IPS DF 4.7 (cell line): ENCODE measurements around the gene FAM151A.
"Not testable (repeated sequence)": the region's sequence is repeated elsewhere in the genome, so short reads cannot be mapped to it uniquely, and the experiment has no call there.

Experiments
- DNase-seq: peaks from one replicate; pipeline ENCODE4 v3.0.0-alpha.2; 2013; ENCODE audit warnings: low spot score; ENCODE audit errors: extremely low read depth

The FAM151A gene

DNA sequence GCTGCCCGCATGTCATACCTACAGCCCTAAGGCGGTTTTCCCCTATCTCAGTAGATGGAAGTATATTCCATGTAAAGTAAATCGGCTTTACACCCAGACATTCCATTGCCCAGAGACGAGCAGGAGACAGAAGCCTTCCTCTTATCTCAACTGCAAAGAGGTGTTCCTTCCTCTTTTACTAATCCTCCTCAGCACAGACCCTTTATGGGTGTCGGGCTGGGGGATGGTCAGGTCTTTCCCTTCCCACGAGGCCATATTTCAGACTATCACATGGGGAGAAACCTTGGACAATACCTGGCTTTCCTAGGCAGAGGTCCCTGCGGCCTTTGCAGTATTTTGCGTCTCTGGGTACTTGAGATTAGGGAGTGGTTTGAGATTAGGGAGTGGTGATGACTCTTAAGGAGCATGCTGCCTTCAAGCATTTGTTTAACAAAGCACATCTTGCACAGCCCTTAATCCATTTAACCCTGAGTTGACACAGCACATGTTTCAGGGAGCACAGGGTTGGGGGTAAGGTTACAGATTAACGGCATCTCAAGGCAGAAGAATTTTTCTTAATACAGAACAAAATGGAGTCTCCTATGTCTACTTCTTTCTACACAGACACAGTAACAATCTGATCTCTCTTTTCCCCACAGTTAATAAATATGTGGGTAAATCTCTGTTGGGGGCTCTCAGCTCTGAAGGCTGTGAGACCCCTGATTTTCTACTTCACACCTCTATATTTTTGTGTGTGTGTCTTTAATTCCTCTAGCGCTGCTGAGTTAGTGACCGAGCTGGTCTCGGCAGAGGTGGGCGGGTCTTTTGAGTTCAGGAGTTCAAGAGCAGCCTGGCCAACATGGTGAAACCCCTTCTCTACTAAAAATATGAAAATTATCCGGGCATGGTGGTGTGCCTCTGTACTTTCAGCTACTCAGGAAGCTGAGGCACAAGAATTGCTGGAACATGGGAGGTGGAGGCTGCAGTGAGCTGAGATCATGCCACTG is 13.4 kb upstream of the FAM151A start:
- not testable (repeated sequence) for DNase-seq

DNA sequence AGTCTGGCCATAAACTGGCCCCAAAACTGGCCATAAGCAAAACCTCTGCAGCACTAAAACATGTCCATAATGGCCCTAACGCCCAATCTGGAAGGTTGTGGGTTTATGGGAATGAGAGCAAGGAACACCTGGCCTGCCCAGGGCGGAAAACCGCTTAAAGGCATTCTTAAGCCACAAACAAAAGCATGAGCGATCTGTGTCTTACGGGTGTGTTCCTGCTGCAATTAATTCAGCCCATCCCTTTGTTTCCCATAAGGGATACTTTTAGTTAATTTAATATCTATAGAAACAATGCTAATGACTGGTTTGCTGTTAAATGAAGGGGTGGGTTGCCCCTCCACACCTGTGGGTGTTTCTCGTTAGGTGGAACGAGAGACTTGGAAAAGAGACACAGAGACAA is 12.5 kb upstream of the FAM151A start:
- DNase-seq, result not testable (repeated sequence)

DNA sequence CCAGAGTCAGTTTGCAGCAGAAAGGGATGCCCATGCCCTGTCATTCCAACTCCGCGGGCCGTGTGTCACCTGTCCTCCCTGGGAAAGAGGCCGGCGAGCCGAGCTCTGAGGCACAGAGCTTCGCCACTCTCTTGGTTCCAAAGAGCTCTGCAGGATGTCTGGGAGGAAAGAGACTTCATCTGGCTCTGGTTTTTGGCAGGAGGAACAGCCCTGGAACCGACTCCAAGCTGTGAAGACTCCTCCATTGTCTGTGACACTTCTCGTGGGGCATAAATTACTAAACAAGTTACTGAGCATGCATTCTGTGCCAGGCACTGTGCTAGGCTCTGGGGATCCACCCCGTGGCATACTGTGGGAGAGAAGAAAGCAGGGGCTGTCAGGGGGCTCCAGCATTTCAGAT is 3.9 kb upstream of the FAM151A start:
- DNase-seq, result no peak

DNA sequence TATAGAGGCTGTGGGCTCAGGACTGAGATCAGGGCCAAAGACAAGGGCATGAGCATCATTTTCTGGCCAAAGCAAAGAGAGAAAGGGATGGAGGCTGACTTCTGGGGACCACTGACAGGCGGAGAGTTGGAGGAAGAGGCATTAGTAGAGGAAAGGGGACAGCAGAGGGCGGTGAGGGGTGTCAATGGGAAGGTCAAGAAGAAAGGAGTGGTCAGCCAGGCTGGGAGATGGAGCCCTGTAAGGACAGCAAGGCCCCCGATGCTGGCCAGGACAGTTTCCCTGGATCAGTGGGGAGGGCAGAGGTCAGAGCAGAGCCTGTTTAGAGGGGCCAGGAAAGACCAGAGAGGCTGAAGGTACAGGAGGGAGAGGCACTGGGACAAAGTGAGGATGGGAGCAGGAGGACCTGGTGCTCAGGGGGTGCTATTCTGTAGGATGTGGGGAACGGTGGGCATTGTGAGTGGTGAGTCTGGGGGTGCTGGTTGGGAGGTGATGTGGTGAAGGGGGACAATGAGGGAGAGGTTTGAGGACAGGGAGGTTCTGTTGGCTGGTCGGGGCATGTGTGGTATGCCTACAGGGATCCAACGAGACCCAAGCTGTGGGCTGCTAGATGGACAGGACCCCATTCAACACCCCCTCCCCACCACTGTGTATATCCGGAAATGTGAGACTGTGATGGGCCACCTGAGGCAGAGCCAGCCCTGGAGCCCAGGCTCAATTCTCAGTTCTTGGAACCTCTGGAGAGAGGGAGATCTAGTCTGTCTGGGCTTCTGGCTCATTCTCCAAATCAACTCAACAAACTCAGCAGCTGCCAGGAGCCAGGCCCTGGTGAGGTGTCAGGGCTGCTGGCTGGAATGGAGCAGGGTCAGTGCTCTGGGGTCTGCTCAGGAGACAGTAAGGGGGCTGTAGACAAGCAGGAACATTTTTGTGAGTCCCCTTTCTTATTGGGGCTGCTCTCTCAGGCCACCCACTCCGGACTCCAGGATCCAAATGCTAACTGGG is 1.4 kb upstream of the FAM151A start:
- no peak for DNase-seq

DNA sequence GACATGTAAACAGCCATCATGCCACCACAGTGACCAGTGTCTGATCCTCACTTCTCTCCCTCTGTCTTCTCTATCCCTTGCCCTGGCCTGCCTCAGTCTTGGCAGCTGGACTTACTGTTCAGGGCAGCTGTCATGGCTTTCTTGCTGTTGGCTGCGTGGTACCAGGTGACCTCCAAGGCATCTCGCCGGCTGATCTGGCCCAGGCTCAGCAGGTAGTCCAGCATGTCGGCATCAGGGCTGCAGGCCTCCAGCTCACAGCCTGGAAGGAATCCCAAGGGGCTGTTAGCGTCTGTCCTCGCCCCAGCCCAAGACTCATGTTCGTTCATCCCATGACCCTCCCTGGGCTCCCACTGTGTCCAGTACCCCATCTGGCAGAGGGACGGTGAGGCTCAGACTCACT is 3.6 kb downstream of the FAM151A start:
- DNase-seq, result no peak

DNA sequence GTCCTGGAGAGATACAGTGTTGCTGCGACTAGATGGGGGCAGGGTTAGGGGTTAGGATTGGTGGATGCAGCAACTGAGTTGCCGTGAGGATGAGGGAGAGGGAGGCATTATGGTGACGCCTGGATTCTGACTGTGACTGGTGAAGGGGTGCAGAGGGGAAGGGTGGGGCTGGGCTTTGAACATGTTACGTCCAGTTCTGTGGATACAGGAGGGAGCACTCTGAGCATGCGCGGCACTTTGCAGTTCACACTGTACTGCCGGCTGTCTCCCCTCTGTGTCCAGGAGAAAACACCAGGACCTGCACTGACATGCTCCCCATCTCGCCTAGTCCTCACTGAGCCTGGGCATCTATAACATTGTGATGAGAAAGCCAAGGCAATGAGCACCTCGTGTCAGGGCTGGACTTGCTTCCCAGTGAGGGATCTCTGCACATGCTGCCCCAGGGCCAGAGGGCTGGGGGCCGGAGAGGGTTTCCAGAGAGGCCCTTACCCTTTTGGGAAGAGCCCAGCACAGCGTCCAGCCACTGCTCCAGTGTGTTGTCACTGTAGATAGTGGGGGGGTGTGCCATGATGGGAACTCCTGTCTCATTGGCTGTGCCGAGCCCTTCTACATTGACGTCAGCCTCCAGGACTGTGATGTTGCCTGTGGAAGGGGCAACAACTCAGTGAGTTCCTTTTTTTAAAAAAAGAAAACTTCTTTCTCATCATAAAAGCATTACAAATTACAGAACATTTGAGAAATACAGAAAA is 7.6 kb downstream of the FAM151A start:
- DNase-seq, result no peak

DNA sequence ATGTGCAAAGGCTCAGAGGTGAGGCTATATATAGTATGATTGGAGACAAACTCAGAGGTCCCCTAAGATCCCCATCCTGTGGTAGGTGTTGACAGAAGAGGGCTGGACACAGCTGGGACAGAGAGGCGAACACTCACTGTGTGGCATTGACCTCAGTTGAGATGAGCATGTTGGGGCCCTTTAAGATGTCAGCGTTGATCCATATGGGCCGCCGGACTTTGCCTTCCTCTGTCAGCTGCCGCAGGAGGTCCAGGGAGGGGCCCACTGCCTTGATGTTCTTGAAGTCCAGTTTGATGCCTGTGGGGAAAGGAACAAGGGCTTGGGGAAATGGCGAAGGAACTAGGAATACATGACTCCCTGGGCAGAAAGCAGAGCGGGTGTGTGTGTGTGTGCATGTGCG is 8.8 kb downstream of the FAM151A start:
- DNase-seq, result no peak

DNA sequence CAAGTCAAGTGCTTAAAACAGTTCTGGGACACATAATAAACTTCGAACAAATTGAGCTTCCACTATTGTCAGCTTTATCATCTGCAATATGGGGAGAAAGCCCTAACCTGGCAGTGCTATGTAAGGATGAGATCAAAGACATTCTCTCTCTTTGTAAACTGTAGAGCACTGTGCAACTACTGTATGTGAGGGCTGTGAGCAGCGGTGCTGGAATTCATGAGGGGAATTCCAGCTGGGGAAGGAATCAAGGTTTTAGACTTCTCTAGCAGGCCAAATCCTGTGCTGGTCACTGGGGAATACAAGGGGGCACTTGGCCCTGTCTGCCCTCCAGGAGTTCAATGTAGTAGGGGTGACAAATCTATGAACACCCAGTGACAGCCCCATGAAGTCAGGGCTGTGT is 9.3 kb downstream of the FAM151A start:
- DNase-seq, result no peak

DNA sequence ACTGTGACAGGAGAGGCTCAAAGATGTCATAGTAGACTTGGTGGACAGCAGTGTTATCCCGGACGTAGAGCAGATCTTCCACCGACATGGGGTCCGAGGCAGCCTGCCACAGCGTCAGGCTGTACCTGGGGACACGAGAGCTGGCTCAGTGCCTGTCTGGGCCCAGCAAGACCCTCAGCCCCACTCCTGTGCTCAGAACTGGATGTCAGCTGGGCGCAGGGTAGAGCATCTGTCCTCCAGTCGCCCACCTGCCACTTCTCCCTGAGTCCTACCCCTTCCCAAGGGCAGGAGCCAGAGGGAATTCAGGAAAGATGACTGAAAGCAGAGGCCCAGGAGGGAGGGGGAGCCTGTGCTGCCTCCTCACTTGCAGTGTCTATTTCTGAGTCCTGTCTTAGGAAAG is 11.7 kb downstream of the FAM151A start:
- no peak for DNase-seq

DNA sequence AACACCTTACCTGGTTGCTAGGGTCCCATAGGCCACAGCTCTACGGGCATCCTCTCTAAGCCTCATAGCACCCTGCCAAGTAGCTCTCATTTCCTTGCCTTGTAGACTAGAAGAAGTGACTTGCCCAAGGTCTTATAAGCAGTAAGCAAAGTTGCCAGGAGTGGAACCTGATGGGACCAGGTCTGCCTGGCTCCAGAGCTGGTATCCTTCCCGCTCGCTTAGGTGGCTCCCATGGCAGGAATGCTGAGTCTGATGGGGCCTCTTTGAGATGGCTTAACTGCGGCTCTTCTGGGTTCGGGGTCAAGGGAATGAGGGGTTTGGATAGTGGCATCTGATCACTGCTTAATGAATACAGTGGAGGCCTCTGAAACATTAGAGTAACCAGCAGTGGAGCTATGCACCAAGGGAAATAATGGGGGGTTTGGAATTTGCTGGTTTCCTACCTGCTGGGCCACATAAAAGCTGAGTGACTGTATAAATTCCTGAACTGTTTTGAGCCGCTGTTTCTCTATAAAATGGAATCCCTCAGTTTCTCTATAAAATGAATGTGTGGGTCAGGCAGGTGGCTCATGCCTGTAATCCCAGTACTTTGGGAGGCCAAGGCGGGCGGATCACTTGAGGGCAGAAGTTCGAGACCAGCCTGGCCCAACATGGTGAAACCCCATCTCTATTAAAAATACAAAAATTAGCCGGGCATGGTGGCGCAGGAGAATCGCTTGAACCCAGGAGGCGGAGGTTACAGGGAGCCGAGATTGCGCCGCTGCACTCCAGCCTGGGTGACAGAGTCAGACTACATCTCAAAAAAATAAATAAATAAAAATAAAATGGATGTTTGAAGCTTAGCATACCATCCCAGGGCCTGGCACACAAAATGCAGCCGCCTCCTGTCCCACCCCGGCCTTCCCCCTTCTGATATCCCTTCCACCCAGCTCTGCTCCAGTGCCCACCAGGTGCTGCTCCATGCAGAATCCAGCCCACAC is 12.4 kb downstream of the FAM151A start:
- no peak for DNase-seq

DNA sequence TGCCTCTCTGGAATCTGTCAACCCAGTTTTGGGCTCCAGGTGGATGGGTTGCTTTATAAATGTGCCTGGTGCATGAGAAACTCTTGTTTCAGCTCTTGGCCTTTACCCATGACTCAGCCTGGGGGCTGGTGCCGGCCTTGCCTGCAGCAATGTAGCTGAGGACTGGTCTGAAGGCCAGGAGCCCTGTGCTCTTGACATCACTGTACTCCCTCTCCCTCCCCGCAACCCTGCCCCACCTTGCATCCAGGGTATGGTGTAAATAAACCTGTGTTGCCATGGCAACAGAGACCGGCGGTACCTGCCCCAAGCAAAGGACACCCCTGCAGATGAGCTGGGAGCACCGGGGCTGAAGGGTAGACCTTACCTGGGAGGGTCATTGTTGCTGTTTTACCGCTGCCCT is 13.3 kb downstream of the FAM151A start:
- DNase-seq, result no peak

DNA sequence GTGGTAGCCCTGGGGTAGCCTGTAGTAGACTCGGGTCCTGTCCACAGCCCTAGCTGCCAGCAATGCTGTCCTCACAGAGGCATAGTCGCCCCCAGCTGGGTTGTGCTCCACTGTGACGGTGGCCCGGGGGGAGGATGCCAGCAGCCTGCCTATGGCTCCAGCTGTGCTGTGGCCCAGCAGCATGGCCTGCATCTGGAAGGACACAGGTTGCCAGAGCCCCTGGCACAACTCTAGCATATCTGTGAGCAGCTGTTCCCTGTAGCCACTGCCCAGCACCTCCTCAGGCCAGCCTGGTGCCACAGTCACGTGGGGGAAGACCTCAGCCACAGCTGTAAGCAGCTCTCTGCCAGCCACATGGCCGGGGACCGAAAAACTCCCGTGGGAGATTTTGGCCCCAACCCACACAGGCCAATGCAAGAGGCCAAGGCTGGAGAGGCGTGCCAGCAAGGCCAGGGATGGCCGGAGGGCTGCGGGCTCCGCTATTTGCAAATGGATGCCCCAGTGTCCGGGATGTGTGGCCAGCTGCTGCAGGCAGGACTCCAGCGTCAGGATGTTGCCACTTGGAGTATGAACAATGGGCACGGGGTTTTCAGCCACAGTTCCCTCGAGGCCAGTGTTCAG is 13.9 kb downstream of the FAM151A start:
- no peak for DNase-seq

DNA sequence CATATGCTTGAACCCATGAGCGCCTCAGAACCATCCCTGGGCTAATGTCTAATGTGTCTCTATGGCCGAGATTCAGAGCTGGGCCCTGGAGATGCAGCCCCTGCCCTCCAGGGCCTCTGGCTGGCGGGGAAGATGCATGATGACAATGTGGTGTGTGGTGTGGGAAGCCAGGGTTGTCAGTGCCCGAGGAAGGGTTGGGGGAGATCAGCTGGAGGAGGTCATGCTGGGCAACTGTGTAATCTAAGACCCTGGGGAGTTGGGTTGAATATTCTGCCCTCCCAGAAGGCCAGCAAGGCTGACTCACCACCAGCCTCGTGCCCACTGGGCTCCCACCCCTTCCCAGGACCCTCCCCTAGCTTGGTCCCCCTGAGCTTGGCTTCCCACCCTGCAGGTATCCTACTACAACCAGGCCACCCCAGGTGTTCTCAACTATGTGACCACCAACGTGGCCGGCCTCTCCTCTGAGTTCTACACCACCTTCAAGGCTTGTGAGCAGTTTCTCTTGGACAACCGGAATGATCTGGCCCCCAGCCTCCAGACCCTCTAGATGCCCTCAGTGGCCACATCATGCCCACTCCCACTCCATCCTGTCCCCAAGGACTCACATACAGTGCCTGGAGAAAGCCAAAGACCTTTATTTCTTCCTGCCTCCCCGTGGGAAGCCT is 14.6 kb downstream of the FAM151A start:
- DNase-seq, result no peak

DNA sequence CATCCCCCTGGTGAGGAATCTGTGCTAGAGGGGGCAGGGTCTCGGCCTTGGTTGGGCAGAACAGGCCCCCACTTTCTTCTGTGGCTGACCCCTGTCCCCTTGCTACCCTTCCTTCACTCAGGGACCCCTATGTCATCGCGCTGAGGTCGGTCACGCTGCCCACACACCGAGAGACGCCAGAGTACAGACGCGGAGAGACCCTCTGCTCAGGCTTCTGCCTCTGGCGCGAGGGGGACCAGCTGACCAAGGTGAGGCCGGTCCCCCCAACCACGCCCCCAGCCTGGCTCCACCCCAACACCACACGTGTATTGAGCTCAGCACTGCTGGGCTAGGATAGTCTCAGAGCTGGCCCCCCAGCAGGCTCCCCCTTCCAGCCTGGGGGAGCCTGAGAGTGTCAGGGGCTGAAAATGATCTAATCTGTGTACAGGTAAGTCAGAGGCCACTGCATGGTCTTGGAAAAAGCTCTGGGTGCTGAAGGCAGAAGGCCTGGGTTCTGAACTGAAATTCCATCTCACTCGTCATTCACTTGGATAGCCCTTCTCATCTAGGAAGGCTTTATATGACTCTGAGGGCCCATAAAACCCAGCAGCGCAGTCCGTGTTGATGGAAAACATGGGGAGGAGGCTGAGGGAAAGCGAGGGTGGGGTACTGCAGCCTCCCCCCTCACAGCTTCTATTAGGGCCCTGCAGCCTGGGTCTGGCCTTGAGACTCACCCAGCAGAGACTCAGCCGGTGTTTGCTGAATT is 15.3 kb downstream of the FAM151A start:
- no peak for DNase-seq

DNA sequence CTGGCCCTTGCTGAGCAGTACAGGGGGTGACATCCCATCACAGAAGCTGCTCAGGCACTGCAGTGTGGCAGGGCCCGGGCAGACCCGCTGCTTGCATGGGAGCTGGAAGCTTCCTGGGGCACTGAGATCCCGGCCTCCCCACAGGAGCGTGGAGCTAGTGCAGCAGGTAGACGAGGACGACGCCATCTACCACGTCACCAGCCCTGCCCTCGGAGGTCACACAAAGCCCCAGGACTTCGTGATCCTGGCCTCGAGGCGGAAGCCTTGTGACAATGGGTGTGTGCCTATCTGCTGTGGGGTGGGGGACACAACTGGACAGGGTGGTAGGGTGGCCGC is 16.4 kb downstream of the FAM151A start:
- no peak for DNase-seq

DNA sequence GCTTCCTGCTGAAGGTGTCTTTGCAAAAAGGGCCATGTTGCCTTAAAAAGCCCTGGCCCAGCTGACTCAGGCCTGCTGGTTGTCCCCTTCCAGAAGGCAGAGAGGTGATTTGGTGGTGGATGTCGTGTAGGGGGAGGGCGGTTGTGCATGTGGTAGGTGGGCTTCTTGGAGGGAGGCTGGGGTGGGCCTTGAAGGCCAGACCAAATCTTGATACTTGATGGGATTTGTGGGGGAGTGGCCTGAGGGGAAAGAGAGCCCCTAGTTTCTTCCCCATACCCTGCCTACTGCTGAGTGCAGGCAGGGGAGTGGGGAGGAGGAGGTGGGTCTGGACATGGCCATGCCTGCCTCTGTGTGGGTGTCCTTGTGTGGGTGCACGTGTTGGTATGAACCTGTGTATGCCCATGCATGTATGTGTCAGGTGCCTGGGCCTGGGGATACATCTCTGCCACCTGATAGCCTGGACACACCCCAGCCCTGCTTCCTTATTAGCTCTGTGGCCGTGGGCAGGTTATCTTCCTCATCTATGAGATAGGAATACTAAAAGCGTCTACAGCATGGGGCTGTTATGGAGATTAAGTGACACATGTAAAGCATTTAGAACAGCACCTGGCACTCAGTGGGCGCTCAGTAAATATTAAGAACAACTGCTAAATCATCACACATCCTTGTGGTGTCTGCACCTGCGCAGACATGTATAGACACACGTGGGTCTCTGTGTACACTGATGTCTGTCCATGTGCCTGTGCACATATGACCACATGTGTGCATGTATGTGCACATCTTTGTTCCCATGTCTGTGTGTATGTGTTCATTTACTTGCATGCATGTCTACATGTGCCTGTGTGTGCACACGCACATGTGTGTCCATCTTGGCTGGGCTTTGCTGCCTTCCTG is 17.0 kb downstream of the FAM151A start:
- DNase-seq, result no peak

DNA sequence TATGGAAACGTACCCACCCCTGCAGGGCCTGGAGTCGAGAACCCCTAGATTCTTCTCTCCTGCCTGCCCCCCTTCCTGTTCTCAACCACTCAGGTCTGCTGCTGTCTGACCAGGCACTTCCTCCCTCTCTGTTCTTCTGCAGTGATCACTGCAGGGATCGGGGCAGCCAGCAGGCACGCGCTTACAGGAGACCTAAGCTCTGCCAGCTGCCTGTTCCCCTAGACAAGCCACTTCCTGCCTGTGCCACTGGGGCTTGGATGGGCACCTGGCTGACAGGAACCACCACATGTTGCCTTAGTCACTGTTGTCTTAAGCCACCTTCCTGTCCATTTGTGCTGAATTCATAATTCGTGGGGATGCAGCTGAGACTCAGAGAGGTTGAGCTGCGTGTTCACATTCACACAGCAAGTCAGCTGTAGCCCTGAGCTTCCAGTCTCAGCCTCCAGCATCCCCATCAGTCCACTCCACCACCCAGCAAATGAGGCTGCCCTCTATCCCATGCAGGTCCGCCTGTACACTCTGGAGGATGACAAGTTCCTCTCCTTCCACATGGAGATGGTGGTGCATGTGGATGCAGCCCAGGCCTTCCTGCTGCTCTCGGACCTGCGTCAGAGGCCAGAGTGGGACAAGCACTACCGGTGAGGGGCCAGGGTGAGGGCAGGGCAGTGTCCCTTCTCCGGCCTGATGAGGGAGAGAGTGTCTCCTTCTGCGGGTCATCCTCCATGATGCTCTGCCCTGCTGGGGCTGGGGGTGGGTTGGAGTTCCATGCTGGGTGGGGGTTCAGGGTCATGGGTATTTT is 18.6 kb downstream of the FAM151A start:
- DNase-seq, result no peak
